Inferior parietal cortex (tissue), 1 donor: ENCODE data around the gene VCX.
"Not testable (repeated sequence)": the region's sequence is repeated elsewhere in the genome, so short reads cannot be mapped to it uniquely, and the experiment has no call there.

Experiments used
- DNase-seq: peaks from one replicate; pipeline ENCODE4 v3.0.0-alpha.2; 2016; ENCODE audit errors: extremely low spot score

Gene VCX

DNA sequence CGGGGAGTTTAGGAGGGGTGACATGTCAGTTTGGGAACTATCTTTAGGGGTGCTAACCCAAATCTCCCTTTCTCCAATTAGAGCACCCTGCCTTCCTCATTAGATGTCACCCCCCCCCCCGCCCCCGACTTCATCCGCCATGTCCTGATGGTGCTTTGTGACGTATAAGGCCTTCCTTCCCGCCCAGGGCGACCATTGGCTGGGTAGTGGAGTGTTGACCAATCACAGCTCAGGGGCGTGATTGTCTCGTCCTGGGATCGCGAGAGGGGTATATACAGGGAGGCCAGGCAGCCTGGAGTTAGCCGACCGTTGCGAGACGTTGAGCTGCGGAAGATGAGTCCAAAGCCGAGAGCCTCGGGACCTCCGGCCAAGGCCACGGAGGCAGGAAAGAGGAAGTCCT is at the start of gene VCX:
VCX (plus strand) TSS at position 301 of the 400 bp plus-strand sequence; CDS start at position 334, 33 bp downstream.
- not testable (repeated sequence) for DNase-seq

DNA sequence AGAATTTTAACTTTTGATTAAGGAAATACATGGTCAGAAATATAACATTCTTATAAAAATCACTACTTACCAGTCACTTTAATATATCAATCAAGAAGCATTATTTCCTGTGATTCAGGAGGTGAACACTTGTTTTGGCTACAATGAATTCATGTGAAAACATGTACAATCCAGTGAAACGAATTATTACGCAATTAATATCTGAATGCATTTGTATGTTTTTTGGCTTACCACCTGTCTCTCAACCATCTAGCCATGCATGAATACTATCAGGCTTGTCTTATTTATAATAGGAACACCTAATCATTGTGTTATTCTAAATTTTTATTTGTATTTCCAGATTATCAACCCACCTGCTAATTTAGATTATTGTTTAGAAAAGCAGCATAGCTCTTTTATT is 44.6 kb upstream of the VCX start:
- DNase-seq, result no peak

DNA sequence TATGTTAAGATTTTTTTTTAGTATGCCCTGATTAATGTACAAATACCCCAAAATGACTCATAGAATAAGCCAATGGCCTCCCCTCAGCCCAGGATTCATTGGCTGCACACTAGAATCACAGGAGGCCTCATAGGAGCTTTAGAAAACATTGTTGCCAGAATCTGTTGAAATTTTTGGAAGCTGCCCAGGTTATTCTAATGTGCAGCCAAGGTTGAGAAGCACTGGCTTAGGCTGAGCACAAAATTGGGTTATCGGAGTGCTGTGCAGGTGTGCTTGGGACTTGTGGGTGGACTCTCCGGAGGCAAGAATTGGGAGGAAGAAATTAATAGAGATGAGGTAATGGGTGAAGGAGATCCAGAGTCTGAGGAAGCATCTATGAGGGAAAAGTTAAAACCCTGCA is 41.3 kb upstream of the VCX start:
- no peak for DNase-seq

DNA sequence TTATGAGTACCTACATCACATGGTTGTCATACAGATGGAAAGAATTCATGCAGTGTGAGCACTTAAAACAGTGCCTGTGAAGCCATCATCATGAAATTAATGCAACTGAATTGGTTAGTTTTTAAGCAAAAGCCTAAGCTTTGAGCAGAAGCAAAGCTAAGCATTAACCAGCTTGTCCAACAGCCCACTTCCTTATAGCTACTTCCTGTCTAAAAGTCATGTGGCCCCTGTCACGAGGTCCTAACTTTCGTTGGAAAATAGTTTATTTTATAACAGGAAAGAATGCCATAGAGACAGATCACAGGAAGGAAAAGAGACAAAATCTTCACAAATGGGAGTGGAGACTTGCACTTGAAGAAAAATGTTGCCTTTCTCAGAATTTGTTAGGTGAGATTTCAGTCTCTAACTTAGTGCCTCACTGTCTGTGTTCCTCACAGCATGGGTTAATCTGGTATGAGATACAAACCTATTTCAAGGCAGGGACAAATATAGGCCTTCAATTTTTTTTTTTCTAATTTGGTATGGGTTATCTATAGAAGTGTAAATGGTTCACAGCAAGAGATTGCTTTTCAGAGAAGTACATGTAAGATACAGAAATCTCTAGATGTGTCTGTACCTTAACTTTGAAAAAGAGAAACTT is 27.7 kb upstream of the VCX start:
- no peak for DNase-seq

DNA sequence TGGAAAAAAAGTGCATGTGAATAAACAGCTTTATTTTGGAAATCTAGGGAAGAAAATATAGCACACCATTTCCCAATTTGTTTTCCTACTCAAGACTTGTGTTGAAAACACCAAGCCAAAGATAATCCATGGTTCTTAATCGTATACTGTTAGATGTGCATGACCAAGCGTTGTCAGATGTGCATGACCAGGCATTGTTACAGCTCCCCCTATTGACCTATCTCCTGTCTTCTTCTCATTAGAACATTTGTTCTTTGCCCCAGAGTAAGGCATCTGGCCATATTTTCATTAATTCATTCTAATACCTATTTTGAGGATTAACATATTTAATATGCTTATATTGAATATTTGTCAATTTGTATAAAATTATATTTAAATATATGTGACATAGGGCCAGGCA is 14.4 kb upstream of the VCX start:
- DNase-seq, result no peak

DNA sequence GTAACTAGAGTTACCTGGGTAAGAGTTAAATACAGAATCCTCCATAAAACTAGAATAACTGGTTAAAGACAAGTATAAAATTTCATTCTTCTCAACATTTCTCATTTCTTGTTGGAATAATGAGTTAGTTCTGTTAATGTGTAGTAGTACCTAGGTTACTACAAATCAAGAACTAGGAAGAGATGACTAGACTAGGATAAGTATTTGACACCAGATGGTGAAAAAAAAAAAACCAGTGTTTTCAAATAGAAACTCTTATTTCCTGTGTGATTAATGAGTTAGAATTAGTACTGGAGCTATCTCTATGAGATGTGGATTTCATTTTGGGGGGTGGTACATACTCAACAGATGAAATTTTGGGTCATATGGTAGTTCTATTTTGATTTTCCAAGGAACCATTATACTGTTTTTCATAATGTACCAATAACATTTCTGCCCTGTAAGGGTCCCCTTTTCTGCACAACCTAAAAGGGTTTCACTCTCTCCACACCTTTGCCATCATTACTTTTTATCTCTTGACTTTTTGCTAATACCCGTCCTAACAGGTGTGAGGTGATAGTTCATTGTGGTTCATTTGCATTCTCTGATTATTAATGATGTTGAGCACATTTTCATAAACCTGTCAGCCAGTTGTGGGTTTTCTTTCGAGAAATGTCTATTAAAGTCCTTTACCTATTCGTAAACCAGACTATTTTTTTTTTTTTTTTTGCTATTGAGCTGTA is 1.7 kb upstream of the VCX start:
- no peak for DNase-seq

DNA sequence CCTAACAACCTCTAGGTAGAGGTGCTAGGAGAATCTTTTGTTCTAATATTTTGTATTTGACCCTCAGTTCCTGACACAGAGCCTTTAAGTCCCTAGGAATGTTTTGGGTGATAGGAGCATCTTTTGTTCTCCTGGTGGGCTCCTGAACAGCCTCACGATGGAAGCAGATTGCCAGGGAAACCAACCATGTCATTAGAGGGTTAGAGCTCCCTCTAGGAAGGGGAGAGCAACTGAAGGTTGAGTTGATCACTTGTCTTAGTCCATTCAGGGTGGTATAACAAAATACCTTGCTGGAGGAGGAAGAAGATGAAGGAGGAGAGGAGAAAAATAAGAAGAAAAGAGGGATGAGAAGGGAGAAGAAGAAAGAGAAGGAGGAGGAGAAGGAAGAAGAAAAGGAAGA is 9.2 kb downstream of the VCX start:
- DNase-seq, result no peak

DNA sequence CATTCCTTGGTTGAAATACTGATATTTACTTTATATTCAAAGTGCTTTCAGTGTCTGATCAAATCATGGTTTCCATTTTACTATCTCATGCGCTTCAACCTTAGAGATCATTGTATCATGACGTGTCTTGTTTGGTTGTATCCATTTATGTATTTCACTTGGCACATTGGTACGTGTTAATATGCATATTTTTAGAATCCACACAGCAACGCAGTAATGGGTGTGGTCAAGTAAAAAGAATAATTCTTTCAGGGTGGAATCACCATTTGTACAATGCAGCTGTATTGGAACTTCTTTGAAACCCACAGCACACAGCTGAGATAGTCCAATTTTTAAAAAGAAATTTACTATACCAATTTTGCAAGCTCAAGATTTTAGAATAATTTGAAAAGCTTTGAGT is 29.1 kb downstream of the VCX start:
- no peak for DNase-seq

DNA sequence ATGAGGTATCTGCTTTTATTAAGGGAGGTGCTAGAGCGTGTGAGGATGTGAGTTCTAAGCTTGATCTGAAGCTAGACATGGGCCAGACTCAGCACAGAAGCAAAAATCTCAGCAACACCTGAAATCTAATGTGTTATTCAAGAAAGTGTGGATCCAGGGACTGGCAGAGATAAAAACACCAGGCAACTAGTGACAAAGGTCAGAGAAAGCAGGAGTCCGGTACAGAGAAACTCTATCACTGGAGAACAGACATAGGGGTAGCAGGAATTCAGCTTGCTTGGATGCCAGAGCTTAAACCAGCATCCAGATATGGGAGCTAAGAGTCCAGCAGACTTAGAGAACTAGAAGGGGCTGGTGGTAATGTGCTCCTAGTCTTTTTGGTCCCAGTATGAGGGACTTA is 34.0 kb downstream of the VCX start:
- DNase-seq, result no peak

DNA sequence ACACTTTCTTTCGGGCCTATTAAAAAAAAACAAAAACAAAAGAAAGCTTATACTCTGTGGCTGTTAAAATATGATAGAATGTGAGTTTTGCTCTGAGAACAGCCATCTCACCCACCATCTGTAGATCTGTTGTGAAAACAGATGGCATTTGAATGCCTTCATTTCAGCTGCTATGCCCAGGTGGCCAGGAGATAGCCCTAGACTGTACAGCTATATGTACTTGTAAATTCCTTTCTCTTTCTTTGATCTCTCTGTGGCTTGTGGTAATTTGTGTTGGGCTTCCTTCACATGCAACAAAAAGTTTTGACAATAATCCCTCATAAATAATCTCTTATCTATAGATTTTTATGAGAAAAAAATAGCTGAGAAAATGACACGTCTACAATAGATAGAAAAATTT is 46.2 kb downstream of the VCX start:
- DNase-seq, result no peak

DNA sequence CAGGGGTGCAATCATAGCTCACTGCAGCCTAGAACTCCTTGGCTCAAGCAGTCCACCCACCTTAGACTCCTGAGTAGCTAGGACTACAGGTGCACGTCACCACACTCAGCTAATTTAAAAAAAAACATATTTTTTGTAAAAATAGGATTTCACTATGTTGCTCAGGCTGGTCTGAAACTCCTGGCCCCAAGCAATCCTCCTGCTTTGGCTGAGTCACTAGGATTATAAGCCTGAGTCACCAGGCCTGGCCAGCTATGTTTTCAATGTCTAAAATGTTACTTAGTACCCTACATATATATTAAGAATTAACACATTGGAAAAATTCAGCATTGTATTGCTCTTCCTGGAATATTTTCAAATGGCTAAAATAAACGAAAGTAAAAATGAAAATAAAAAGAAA is 46.7 kb downstream of the VCX start:
- no peak for DNase-seq

DNA sequence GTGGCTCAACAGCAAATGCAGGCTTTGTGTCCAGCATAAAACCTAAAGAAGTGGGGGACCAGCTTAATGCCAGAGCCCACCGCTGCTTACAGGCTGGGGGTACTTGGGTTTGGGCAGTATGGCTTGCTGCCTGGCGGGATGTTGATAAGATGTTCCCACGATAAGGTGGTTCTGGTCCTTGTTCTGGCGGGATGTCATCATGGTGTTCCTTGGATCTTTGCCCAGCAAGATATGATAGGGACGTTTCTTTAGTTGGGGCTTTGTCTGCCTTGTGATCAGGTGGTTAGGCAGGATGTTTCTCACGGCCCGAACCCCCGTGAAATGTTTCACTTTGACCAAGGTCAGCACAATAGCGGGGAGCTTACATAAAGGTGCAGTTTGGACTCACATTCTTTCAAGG is 49.0 kb downstream of the VCX start:
- DNase-seq, result no peak
